Measurements from ENCODE around the gene ZNF598.

ZNF598 gene

DNA sequence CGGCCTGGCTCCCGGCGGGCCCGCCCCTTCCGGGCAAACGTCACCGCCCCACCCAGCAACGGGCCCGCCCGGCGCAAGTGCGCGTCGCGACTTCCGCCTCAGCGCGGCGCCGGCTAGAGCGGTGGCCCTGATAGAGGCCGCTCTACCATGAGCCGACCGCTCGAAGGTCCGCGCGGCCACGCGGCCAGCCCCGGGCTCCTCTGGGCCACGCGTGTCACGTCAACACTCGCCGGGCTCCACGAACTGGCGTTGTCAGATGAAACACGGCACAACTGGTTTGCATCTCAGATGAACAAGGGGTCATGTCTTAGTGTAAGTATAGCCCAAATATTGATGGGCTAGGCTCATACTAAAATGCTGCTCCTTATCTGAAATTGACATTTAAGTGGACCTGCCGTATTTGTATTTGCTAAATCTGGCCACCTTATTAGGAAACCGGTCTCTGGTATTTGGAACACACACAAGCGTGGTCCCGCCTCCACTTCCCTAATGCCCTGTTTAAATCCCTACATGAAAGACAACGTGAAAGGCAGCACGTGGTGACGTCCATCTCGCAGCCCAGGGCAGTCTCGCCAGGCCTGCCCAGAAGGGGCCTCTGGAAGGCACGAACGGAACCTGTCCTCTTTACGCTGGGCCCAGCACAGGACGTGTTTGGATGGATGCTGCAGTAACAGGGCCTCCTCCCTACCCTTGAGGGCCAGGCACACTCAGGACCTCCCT, at the start of gene ZNF598:
Gene ZNF598 (minus strand): TSS at position 31 of the 720 bp plus-strand sequence.
- DNase-seq (ENCODE audit: low read depth, low spot score): peak; percentile 51

DNA sequence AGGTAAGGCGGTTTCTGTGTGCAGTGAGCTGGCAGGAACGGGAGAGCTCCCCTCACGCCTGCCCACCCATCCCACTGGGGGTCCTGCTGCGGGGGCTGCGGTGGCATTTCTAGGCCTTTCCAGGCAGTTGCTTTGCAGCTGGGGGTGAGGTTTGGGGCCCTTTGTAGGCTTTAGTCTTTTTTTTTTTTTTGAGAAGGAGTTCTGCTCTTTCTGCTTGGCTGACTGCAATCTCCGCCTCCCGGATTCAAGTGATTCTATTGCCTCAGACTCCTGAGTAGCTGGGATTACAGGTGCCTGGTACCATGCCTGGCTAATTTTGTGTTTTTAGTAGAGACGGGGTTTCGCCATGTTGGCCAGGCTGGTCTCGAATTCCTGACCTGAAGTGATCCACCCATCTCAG, 49.3 kb upstream of the ZNF598 start:
- no peak for DNase-seq (ENCODE audit: low read depth, low spot score)

GRCh38 chr16:2058420-2058819, 48.8 kb upstream of the ZNF598 start:
- DNase-seq (ENCODE audit: low read depth, low spot score): no peak

DNA sequence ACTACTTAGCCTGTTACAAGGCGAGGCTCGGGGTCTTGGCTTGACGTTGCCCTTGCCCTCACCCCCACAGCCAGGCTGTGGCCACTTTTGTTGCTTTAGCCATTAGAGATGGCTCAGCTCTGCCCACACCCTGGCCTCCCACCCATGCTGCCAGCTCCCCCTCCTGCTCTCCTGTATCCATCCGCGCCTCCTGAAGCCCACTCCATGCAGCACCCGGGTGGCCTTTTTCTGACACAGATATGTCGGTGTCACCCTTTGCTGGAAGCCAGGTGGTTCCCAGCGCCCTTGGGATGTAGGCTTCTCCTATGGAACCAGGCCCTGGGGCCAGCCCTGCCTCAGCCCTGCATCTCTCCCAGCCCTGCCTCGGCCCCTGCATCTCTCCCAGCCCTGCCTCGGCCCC, 47.8 kb upstream of the ZNF598 start:
- no peak for DNase-seq (ENCODE audit: low read depth, low spot score)

DNA sequence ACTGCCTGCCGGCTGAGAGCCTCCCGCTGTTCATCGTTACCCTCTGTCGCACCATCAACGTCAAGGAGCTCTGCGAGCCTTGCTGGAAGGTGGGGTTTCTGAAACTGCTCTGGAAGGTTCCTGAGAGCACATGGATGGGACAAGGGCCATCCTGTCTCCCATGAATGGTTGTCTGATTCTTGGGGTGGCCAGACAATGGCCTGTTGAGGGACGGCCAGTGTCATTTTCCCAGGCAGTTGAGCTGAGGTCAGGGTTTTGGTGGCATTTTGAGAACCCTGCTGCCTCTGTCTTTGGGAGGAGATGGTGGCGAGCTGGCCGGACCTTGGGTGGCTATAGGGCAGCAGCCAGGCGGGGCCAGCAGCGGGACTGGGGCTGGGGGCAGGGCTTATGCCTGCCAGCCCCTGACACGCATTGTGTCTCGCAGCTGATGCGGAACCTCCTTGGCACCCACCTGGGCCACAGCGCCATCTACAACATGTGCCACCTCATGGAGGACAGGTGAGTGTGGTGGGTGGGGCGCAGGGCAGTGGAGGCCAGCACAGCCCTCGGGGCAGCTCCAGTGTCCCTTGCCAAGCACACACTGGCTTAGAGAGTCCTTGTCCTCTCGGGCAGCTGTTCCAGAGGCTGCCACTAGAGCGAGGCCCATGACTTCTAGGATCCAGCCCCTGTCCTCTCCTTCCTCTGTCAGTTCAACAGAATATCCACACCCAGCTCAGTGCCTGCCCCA, 47.2 kb upstream of the ZNF598 start:
- no peak for DNase-seq (ENCODE audit: low read depth, low spot score)

DNA sequence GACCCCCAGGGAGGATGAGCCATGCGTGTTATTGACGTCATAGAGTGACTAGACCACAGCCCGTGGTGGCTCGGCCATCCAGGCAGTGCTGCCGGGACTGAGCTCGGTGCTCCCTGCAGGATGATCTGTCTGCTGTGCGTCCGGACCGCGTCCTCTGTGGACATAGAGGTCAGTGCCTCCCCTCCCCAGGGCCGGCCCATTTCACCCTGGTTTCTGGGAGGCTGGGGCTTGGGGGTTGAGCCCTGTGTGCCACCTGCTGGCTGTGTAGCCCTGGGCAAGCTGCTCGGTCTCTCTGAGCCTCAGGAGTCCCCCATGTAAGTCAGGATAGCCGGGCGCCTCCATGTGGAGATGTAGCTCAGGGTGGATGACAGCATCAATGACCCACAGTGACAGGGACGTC, 46.5 kb upstream of the ZNF598 start:
- DNase-seq (ENCODE audit: low read depth, low spot score): no peak

DNA sequence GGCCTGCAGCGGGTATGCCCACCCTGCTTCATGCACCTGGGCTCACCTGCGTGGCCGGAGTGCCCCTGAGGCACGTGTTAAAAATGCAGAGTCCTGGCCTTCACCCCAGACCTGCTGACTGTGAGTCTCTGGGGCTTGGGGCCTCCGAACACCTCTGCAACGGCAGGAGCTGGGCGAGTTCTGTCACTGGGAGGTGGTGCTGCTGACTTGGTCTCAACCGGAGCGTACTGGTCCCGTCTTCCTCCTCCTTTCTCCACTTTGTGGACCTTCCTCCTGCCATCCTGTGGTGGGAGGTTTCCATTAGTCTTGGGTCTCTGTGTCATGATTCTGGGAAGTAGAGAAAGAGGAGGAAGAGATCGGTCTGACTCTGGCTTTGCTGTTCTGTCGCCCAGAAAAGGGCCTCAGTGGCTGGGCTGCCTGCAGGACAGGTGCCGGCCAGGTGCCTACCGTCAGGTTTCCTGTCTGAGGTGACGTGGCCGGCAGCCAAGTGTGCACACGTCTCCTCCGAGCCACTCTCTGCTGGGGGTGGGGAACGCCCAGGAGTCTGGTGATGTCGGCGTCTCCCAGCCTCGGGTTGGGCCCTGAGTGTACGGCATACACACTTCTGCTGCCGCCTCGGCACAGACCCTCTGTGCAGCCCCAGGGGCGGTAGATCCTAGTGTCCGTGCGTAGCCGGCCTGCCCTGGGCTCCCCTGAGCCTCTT, 45.1 kb upstream of the ZNF598 start:
- DNase-seq (ENCODE audit: low read depth, low spot score): no peak

DNA sequence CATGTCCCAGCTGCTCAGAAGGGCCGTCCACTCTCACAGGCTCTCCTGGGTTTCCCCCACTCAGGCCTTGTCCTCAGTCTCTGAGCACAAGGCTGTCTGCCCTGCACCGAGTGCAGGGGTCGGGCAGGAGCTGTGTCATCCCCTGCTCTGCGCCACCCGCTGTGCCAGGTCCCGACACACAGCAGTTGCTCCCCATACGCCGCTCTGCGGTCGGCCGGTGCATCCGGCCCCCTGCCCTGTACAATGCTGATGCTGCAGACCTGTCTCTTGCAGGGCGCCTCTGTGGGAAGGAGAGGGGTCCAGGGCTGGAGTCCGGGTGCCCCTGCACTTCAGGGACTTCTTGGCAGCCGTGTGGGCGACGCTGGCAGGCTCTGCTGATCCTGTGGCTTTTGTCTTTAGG, 44.3 kb upstream of the ZNF598 start:
- DNase-seq (ENCODE audit: low read depth, low spot score): no peak

DNA sequence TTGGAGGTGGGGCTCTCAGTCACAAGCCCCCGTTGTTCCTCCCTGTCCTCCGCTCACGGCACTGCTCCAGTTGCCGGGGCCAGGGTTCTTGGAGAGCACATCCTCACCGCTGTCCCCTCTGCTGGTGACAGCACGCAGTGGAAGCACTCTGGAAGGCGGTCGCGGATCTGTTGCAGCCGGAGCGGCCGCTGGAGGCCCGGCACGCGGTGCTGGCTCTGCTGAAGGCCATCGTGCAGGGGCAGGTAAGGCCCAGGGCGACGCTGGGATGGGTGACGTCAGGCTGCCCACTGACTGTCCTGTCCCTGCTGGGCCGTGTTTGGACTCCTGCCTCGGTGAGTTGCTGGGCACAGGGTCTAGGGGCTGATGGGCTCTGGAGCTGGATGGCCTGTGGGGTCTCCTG, 43.6 kb upstream of the ZNF598 start:
- no peak for DNase-seq (ENCODE audit: low read depth, low spot score)

- DNase-seq (ENCODE audit: low read depth, low spot score): no peak
These were observed 38.5 kb upstream of the ZNF598 start for GRCh38 chr16:2048116-2048543.

- peak; percentile 90 for DNase-seq (ENCODE audit: low read depth, low spot score)
These were observed 37.9 kb upstream of the ZNF598 start, which contains the start of the genes NTHL1 and TSC2 for GRCh38 chr16:2047330-2048115. TSS of gene NTHL1 (minus strand) at chr16:2047834. CDS start at chr16:2047823, 11 bp downstream. TSS of gene TSC2 (plus strand) at chr16:2047985. CDS start at chr16:2048616, 631 bp downstream.

DNA sequence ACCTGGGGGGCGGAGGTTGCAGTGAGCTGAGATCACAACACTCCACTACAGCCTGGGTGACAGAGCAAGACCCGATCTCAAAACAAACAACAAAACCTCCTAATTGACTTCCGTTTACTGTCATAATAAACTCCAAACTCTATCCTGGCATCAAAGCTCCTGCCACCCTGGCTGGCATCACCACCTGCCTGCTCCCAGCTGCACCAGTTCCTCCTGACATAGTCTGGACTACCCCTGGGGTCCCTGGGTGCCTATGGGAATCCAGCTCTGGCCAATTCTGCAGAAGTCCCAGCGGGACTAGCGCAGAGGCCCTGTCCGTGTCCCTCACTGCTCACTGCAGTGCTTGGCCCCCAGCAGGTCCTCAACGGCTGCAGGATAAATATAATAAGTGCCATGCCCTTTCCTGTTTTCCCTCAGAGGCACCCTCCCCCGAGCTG, 37.3 kb upstream of the ZNF598 start:
- no peak for DNase-seq (ENCODE audit: low read depth, low spot score)

DNA sequence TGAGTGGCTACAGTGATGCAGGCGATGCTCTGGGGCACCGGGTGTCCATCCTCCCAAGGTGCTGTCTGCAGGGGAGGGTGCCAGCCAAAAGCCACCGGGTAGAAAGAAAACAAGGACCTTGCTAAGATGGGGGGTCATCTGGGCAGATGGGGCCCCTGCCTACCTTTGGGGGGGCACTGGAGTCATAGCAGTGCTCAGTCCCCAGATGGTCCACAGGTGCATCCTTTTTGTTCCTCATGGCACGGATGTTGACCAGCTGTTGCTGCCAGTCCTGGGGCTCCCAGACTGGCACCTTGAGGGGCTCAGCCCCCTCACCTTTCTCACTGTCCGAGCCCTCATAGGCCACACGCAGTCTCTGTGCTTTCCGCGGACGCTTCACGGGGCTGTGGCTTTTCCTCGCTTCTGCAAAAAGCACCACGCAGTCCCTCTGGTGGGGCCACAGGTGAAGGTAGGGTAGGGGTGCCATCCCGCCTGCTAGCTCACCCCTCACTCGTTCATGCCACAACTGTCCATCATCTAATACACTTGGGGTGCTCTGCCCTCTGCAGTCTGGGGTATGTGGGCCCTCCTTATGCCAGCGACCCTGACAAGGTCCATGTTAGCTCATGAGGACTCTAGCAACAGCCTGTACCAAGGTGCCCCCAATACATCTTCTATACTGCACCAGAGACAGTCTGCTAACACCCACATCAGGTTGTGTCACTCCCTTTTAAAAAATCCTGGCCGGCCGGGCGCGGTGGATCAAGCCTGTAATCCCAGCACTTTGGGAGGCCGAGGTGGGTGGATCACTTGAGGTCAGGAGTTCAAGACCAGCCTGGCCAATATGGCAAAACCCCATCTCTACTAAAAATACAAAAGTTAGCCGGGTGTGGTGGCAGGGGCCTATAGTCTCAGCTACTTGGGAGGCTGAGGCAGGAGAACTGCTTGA, 36.6 kb upstream of the ZNF598 start:
- no peak for DNase-seq (ENCODE audit: low read depth, low spot score)

DNA sequence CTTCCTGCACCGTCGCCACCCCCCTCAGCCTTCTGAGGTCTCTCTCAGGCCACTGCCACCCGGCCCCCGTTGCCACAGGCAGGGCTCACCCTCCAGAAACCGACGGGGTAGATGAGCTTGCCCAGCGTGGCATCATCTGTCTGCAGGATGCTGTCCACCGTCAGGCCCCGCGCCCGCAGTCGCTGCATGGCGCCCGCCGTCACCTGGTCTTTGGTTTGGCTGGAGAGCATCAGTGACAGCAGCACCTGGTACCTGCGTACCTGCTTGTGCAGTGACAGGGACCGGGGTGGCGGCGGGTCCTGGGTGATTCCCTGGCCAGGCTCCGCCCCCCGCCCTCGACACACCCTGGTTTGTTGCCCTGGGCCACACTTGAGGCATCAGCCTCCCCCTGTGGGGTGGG, 34.9 kb upstream of the ZNF598 start:
- no peak for DNase-seq (ENCODE audit: low read depth, low spot score)

GRCh38 chr16:2043667-2044451, 34.2 kb upstream of the ZNF598 start:
- DNase-seq (ENCODE audit: low read depth, low spot score): no peak

- DNase-seq (ENCODE audit: low read depth, low spot score): no peak
These were observed 33.5 kb upstream of the ZNF598 start for GRCh38 chr16:2042986-2043666.

DNA sequence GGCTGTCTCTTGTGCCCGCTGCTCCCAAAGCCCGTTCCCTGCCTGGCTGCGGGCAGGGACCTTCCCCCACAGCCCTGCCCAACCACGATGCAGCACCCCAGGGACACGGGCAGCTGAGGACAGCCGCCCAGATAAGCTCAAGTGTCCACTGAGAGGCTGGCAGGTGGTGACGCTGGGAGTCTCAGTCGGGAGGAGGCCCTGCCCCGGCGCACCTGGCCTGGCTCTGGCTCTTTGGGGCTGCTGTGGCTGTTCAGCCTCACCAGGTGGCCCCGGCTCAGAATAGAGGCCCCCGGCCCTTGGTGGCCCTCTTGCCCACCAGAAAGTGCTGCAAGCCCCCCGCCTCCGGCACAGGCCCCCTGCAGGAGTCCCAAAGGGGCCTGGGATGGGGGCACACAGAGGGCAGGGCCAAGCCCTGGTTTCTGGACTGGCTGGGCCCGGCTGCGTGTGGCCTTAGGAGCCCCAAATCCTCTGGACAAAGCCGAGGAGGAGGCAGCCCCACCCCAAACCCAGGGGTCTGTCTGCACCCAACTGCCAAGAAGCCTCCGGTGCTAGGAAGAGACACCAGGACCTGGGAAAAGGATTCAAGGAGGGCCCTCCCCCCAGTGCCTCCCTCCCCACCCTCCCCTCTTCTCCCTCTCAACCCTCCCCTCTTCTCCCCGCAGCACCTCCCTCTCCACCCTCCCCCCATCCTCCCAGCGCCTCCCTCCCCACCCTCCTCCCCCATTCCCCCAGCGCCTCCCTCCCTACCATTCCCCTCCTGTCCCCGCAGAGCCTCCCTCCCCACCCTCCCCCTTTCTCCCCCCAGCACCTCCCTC, 32.8 kb upstream of the ZNF598 start:
- no peak for DNase-seq (ENCODE audit: low read depth, low spot score)

Measured in smooth muscle cell of the brain vasculature (primary cell).